ENCODE results near the gene RFX3. TPM values are rescaled to one million over a fixed set of nuclear protein-coding genes. Genes with fewer than 3 reads are reported as not detected.

RFX3 gene
- total RNA-seq, 1 donor from 2014 or later: 24.7 TPM

DNA sequence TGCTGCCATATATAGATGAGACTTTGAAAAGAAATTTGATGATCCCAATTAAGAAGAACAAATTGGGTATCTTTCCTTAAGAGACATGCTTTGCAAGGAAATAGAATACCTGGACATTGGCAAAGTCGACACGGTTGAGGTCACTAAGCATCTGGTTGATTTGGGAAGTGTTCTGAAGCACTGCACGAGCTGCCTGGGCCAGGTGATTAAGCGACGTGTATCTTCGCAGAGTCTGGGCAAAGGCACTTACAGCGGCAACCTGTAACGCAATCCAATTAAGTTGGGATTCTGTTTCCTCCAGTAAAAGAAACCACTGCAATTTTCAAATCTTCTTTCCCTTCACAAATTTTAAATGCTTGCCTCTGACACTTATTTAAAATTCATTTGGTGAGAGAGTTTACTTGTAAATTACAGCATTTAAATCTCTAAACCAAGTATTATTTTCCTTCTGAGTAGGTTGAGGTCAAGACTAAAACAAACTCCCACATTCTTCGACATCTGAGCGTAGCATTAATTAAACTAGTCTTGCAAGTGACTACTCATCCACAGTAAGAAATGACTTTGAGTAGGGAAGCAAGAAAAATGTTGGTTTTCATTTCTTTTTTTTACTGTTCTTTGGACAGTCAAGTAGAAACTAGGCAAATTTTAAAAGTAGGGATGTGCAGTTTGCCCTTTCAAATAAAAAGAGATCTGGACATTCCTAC, 262.8 kb downstream of the RFX3 start:
- DNase-seq (ENCODE audit: low spot score) (no peak), ATAC-seq (no peak)
- intact Hi-C loops (cut with DNase I): no loop called here

DNA sequence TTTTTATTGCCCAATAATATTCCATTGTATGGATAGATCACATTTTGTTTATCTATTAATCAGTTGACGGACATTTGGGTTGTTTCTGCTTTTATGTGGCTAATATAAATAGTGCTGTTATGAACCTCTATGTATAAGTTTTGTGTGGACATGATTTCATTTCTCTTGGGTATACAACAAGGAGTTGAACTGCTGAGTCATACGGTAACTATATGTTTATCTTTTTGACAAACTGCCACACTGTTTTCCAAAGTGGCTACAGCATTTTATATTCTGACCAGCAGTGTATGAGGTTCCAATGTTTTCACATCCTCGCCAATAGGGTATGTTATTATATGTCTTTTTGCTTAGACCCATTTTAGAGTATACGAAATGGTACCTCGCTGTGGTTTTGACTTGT, 264.3 kb downstream of the RFX3 start:
- intact Hi-C loops (cut with DNase I): no loop called here
- DNase-seq (ENCODE audit: low spot score): no peak
- no peak for ATAC-seq

DNA sequence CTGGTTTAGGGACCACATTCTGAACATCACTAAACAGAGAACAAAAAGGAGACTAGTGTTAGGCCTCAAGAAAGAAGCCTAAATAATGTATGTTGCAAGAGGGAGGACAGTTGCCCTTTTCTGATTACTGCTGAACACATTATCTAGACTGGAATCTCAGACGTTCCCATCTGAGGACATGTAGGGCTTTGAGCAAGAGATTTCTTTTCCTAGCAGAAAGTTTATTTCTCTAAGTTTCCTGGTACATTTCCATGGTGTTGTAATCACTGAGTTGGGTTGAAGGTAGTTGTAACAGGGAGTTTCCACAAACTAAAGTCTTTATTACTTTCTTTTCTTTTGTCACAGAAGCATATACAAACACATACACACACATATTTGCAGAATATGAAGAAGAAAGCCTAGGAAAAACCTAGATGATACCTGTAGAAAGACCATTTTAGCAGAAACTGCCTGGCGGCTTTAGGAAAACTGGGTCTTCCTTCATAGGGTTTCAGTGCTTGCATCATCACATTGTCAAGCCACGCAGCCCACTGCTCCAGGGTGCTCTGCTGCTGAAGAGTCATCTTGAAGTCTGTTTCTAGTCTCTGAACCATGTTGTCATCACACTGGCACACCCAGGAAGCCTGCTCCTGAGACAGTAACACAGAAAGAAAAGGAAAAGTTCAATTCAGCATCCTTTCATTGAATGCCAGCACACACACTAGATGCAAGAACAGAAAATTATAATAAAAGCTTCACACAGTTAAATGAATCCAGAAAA, 269.1 kb downstream of the RFX3 start:
- intact Hi-C loops (cut with DNase I): no loop called here
- DNase-seq (ENCODE audit: low spot score) (no peak), ATAC-seq (no peak)

DNA sequence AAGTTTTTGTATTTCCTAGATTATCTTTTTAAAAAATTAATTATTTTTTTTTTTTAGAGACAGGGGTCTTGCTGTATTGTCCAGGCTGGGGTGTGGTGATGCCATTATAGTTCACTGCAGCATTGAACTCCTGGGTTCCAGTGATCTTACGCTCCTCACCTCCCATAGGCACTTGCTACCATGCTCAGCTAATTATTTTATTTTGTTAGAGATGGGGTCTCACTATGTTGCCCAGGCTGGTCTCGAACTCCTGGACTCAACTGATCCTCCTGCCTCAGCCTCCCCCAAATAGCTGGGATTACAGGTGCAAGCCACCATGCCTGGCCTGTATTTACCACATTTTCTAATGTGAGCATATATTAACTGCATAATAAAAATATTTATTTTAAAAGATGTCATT, 274.5 kb downstream of the RFX3 start:
- intact Hi-C loops (cut with DNase I): no loop called here
- DNase-seq (ENCODE audit: low spot score) (no peak), ATAC-seq (no peak)

DNA sequence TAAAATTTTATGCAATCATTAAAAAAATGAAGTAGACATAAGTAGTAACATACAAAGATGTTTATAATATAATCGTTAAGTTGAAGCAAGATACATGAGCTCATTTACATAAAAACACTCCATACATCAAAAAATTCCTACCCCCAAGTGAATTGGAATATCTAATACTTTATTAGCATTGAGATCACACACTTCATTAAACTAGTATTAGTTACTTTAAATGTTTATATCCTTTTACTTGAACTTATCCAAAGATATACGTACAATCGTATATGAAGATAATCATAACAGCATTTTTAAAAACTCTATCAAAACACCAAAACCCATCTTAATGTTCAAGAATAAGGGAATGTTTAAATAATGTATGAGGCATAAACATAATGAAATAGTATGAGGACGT, 275.1 kb downstream of the RFX3 start:
- intact Hi-C loops (cut with DNase I): no loop called here
- no peak for DNase-seq (ENCODE audit: low spot score)
- no peak for ATAC-seq

DNA sequence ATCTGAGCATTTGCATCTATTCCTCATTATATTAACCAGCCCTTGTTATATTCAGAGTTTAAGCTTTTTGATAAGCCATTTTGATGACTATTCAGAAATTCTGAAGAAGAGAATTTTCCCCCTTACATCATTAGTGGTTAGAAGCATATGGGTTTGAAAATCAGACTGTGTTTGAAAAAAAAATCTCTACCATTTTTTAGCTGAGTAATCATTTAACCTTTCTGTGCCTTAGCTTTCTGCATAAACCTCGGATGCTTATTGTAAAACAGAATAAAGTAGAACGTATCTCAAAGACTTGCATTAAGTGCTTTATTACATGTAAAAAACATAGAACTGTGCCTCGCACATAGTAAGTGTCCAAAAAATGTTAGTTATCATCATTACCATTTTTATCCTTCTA, 278.6 kb downstream of the RFX3 start:
- ATAC-seq: no peak
- intact Hi-C loops (cut with DNase I): no loop called here
- no peak for DNase-seq (ENCODE audit: low spot score)

DNA sequence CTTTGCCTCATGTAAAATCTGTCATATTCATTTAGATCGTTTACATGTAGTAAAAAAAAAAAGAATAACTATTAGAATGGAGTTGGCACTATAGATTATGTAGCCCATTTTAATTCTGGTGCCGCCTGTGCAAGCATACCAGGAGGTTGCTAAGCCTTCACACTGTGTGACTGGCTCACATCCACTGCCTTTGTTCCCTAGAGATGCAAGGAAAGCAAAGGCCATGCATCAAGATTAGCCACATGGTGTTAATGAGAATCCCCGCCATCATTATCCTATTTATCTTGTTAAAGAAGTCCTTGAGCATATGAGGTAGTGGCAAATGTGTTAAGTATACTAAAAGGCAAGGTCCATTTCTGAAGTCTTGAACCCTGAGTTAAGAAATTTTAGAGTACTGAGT, 279.6 kb downstream of the RFX3 start:
- intact Hi-C loops (cut with DNase I): no loop called here
- no peak for ATAC-seq

DNA sequence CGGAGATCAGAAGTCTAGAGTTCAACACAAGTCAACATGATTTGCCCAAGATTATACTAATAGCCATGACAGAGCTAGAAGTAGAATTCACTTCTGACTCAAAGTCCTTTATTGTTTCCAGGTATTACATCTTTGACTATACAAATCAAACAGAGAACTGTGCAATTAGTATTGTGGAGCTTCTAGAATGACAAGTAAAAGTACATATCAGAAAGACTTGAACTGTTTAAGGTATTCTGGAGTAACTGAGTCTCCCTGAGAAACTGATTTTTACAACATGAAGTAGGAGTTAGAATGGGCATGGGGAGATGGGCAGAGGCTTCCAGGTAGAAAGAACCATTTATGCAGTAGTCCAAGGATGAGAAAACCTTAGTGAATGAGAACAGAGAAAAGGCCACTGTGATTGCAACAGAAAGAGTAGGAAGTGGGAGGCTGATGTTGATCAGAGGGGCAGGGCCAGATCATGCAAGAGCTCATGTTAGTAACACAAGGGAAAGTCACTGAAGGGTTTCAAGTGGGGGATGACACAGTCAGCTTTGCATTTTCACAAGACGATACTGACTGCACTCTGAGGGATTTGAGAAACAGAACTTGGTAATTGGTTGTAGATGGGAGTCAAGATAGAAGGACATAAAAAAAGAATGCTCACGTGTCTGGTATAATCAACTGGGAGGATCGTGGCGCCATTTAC, 280.7 kb downstream of the RFX3 start:
- ATAC-seq: no peak
- intact Hi-C loops (cut with DNase I): no loop called here
- DNase-seq (ENCODE audit: low spot score): no peak

More for the DNA sequence above, 279.6 kb downstream of the RFX3 start:
- no peak for DNase-seq (ENCODE audit: low spot score)

DNA sequence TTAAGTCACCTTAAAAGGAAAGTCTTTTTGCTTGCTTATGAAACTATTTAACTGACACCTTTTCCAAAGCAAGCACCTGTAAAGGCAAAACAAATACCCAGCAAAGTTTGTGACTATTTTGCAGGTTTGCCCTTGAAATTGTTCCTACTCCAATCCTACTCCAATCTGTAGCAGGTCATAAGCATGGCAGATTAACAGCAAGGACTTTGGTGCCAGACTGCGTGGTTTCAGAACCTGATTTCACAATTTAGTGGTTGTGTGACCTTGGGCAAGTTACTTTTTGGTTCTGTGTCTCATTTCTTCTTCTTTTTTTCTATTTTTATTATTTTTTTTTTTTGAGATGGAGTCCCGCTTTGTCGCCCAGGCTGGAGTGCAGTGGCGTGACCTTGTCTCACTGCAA, 282.1 kb downstream of the RFX3 start:
- no peak for ATAC-seq
- intact Hi-C loops (cut with DNase I): no loop called here
- DNase-seq (ENCODE audit: low spot score): no peak

DNA sequence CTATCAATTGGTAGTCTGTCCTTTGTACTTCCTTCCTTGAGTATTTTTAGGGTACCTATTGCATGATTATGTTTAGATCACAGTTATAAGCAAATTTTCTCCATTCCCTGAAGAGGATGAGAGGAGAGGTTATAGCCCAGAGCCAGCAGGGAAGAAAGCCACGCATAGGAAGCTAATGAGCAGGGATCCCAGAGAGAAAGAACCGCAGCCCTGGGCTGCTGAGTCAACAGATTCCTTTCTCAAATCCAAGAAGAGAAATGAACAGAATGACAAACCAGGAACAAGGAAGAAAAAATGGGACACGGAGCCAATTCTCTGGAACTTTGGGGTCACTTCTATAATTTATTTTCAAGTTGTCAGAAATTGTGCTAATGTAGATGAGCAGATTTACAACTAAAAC, 284.5 kb downstream of the RFX3 start:
- no peak for DNase-seq (ENCODE audit: low spot score)
- intact Hi-C loops (cut with DNase I): no loop called here
- no peak for ATAC-seq

DNA sequence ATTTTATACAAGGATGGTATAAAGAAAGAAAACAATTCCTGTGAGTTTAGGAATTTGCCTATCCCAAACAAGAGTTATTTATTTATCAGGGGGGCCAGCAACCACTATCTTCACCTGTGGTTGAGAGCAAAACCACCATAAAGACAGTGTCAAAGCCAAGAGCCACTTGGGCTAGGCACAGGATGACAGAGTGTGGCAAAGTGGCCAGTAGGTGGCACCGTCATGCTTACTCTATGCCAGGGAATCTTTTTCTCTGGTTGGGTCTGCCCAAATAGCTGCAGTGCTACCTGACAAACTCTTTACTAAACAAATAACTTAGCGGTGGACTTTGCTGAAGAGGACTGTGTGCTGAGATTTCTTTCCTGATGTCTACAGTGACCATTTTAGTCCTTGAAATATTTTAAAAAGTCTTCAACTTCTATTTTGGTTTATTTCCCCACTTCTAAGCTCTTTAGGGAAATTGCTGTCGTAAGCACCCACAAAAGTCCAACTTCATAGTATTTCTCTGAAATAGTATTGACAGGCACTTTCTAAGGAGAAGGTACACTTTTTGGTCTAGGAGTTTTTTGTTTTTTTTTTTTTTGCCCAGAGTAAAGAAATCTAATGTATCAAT, 285.0 kb downstream of the RFX3 start:
- intact Hi-C loops (cut with DNase I): no loop called here
- ATAC-seq: peak; percentile 79
- DNase-seq (ENCODE audit: low spot score): peak; percentile 81

DNA sequence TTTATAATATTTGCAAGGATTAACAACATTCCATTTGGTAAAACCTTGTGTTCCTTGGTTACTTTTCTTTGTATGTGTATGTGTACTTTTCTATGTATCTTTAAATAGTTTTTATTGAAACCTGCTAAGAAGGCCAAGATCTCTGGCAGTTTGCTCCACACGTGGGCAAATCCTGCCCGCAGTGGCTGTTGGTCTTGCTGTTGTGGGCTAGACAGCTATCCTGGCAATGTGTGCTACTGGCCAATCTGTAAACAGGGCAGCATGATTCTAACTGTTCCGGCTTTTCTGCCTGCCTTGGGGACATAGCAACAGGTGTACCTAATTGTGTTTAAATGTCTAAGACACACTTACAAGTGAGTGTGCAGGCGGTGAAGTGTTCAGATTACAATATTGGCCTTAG, 286.6 kb downstream of the RFX3 start:
- intact Hi-C loops (cut with DNase I): loop anchor here (5.0 kb wide), 1 partner anchor 283 kb away; no protein-coding TSS in a partner anchor
- DNase-seq (ENCODE audit: low spot score) (no peak), ATAC-seq (no peak)

DNA sequence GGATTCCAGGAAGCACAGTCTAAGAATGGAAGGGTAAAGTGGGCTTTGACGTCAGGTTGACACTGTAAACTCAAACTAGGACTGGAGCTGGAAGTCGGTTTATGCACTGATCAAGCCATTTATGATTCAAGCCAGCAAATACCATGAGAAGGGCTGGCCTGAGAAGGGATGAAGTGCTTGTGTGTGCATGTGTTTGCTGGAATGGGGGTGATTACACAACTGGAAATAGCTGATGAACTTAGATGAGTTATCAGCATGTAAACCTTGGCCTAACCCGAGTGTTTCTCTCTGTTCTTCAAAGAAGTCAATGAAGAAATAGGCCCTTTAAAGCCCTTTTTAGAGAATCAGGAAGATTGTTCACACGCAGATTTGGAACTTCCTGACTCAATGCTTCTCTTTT, 287.6 kb downstream of the RFX3 start:
- DNase-seq (ENCODE audit: low spot score) (no peak), ATAC-seq (no peak)
- intact Hi-C loops (cut with DNase I): loop anchor here (5.0 kb wide), 1 partner anchor 284 kb away; no protein-coding TSS in a partner anchor

DNA sequence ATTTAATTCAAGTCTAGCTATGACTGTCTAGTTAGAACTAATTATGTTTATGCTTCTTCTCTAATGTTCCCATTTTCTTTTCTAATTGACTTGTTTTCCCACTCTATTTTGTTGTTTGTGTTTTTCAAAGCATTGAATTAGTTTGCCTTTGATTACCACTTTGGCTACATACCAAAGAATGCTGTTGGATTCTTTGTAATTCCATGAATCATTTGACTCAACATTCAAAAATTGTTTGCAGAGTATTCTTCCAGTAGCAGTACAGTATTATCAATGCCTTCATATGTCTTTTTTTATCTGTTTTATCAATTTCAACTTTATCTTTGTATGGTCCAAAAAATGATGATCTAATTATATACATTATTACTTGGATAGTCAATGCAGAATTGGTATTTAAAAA, 288.7 kb downstream of the RFX3 start:
- no peak for ATAC-seq
- intact Hi-C loops (cut with DNase I): loop anchor here (5.0 kb wide), 1 partner anchor 285 kb away; no protein-coding TSS in a partner anchor
- no peak for DNase-seq (ENCODE audit: low spot score)

DNA sequence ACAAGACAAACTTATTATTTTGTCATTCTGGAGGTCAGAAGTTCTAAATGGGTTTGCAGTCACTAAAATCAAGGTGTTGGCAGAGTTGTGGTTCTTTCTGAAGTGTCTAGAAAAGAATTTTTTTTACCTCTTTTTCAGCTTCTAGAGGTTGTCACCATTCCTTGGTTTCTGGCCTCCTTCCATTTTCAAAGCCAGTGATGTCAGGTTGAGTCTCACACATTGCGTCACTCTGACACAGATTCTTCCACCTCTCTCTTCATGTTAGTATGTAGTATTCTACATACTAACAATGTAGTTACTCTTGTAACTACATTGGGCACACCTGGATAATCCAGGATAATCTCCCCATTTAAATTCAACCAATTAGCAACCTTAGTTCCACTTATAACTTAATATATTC, 290.3 kb downstream of the RFX3 start:
- no peak for DNase-seq (ENCODE audit: low spot score)
- intact Hi-C loops (cut with DNase I): loop anchor here (5.0 kb wide), 1 partner anchor 287 kb away; no protein-coding TSS in a partner anchor
- ATAC-seq: no peak

DNA sequence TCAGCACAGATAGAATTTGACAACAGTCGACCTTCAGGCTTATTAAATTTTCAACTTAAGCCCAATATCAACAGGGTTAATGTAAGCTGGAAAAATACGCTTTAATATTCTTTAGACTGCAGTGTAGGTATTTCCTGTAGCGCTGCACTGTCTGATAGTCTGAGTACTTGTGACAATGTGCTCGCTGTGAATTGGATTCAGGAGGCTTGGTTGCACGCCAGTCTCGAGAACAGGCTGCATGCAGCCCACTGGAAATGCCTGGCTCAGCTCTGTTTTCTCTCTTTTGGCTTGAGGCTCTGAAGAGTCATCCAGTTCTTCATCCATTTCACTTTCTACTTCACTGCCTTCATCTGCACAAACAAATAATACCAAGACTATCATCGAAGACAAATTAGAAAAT, 300.9 kb downstream of the RFX3 start:
- intact Hi-C loops (cut with DNase I): no loop called here
- ATAC-seq (no peak), DNase-seq (ENCODE audit: low spot score) (no peak)

DNA sequence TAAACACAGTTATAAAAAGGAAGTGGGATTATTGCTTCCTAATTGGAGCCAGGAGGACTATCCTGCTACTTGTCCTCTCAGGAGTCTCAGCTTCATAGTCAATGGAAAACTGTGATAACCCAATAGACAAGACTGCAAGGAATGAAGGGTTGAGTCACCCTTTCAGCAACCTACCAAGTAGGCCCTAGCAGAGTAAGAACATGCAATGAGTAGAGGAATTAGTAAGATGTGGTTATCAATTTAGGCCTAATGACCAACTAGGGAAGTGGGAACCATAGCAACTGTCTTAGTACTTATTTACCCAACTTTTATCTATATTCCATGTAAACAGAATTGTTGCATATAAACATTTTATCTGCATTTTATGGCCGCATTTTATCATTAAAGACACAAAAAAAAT, 310.1 kb downstream of the RFX3 start:
- DNase-seq (ENCODE audit: low spot score) (no peak), ATAC-seq (no peak)
- intact Hi-C loops (cut with DNase I): no loop called here

DNA sequence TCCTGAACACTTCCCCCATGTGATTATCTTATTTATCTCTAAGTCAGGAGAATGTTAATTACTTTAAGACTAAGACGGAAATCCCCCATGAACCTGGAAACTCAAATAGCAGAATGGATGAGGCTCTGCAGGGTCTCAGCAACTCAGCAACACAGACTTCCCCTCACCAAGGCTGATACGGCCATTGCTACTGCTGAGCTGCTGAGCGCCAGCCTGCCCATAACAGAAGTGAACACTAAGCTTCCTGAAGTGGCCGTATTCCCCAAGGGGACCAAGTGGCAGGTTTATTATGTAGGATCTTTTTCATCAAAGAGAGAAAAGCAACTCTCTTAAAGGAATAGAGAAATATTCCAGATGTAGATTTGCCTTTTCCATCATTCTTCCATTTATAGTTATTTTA, 311.1 kb downstream of the RFX3 start:
- intact Hi-C loops (cut with DNase I): no loop called here
- ATAC-seq: no peak
- DNase-seq (ENCODE audit: low spot score): no peak

DNA sequence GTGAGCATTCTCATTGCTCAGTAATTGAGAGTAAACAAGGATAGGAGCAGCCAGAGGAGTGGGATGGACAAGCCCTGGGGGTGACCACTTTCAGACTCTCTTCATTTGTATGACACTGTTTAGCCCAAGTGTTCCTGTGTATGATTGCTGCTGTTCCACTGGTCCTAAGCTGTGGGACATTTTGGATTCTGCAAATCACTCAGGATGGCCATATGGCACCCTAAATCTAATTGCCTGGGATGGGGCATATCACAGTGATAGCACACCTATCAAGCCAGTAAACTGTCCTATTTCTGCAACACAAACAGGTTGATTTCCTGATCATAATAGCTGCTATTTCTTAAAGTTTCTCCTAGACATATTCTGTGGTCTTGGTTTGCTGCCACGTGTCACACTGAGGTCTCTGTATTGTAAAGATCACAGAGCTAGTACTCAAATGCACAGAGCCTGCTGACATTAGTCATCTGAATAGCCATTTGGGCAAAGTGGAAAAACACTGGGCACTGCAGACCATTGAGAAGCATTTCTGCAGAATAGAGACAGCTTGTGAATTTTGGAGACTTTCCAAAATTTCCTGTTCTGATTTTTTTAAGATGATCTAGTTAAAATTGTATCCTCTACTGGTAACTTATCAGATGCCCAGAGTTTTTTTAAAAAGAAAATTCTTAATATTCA, 320.2 kb downstream of the RFX3 start:
- DNase-seq (ENCODE audit: low spot score) (no peak), ATAC-seq (no peak)
- intact Hi-C loops (cut with DNase I): no loop called here
